RWPE1 (cell line): ENCODE measurements around the gene TSPYL6.

Experiments
- CTCF ChIA-PET: fragments of 350-600 bp; sonication (Branson Sonifier 250); formaldehyde crosslinking; extraction: SDS; loops from one replicate; lab custom pipeline; 2021; lab: Yijun Ruan, JAX
- POLR2A ChIA-PET: fragments of 400-600 bp; formaldehyde crosslinking; extraction: SDS; loops from one replicate; lab custom pipeline; 2020; ENCODE audit warnings: antibody characterized with exemption; ENCODE audit not compliant: low non-redundant PET; lab: Yijun Ruan, JAX
- DNase-seq: peaks from one replicate; pipeline ENCODE4 v3.0.0; 2012; ENCODE audit warnings: low spot score
- H3K27ac ChIP-seq: fragments of 450-650 bp; 2 replicates; pipeline ENCODE4 v1.5.1; 2017
- CTCF ChIP-seq: fragments of 450-650 bp; conservative IDR thresholded peaks from 2 replicates; pipeline ENCODE4 v1.5.1; 2017; ENCODE audit warnings: low read depth, mild to moderate bottlenecking

TSPYL6 gene

GRCh38 chr2:54259413-54260240, 3.6 kb upstream of the TSPYL6 start:
- CTCF ChIA-PET = interaction anchor here (0.6 kb wide), 2 partner anchors 50 to 597 kb away, joined by 3 read pairs; no protein-coding TSS in a partner anchor
- no peak for DNase-seq
- POLR2A ChIA-PET = no interaction called here
- TF ChIP-seq CTCF = no peak
- H3K27ac ChIP-seq = no peak overlapping the region

- ChIA-PET CTCF (no interaction called here), POLR2A (no interaction called here)
- no peak overlapping the region for H3K27ac ChIP-seq
- no peak for TF ChIP-seq CTCF
- no peak for DNase-seq
These were observed 2.1 kb upstream of the TSPYL6 start for GRCh38 chr2:54258166-54258565.

GRCh38 chr2:54255230-54256090, 569 bp downstream of the TSPYL6 start:
- CTCF ChIA-PET = no interaction called here
- no peak for DNase-seq
- H3K27ac ChIP-seq = no peak overlapping the region
- POLR2A ChIA-PET = no interaction called here
- no peak for TF ChIP-seq CTCF

GRCh38 chr2:54254180-54254579, 1.8 kb downstream of the TSPYL6 start:
- ChIA-PET POLR2A (no interaction called here), CTCF (no interaction called here)
- no peak overlapping the region for H3K27ac ChIP-seq
- no peak for TF ChIP-seq CTCF
- DNase-seq = no peak

- ChIA-PET CTCF (interaction anchor here (0.6 kb wide), 1 partner anchor 719 kb away, joined by 3 read pairs; no protein-coding TSS in a partner anchor), POLR2A (no interaction called here)
- no peak for DNase-seq
- no peak overlapping the region for H3K27ac ChIP-seq
- no peak for TF ChIP-seq CTCF
These were observed 6.4 kb downstream of the TSPYL6 start for GRCh38 chr2:54249629-54250028.

- DNase-seq = no peak
- no peak overlapping the region for H3K27ac ChIP-seq
- ChIA-PET CTCF (no interaction called here), POLR2A (no interaction called here)
- TF ChIP-seq CTCF = no peak
These were observed 8.9 kb downstream of the TSPYL6 start for GRCh38 chr2:54247115-54247514.
